WTC11 (cell line): ENCODE data around the gene GPR108. TPM values are rescaled to one million over a fixed set of nuclear protein-coding genes. Genes with fewer than 3 reads are reported as not detected.

Source experiments
- ATAC-seq: fragments of 200-7000 bp; cut with Tn5 transposase; 2 replicates; pipeline ENCODE4 v1.10.0; 2021; ENCODE audit warnings: mild to moderate bottlenecking, moderate library complexity
- CTCF ChIA-PET: fragments of 300-600 bp; sonication (Branson Sonifier 250); formaldehyde crosslinking; loops from one replicate; lab custom pipeline; 2021; ENCODE audit warnings: antibody characterized with exemption; lab: Charles Lee
- POLR2A ChIA-PET: fragments of 350-600 bp; sonication (Branson Sonifier 250); formaldehyde crosslinking; loops from one replicate; lab custom pipeline; 2021; ENCODE audit warnings: antibody characterized with exemption; lab: Charles Lee
- DNase-seq: peaks from one replicate; pipeline ENCODE4 v3.0.0; 2021; ENCODE audit warnings: low spot score
- H3K27ac Mint-ChIP-seq: 2 replicates; pipeline ENCODE4 v1.8.0; 2021; ENCODE audit warnings: mixed read lengths
- H3K27me3 Mint-ChIP-seq: 2 replicates; pipeline ENCODE4 v1.8.0; 2021; ENCODE audit warnings: low read depth, mild to moderate bottlenecking, moderate library complexity, mixed read lengths
- H3K36me3 Mint-ChIP-seq: 2 replicates; pipeline ENCODE4 v1.8.0; 2021; ENCODE audit warnings: mixed read lengths
- H3K4me1 Mint-ChIP-seq: 2 replicates; pipeline ENCODE4 v1.8.0; 2022; ENCODE audit warnings: mixed read lengths
- H3K4me3 Mint-ChIP-seq: 2 replicates; pipeline ENCODE4 v1.8.0; 2021; ENCODE audit warnings: mild to moderate bottlenecking, moderate library complexity, mixed read lengths
- H3K9me3 Mint-ChIP-seq: 2 replicates; pipeline ENCODE4 v1.8.0; 2021; ENCODE audit warnings: mixed read lengths
- AR ChIP-seq: fragments of 250-450 bp; sonication (Bioruptor Pico); IDR thresholded peaks from 2 replicates; pipeline ENCODE4 v1.9.0; 2021; ENCODE audit warnings: mild to moderate bottlenecking
- ATF1 ChIP-seq: sonication (generic); formaldehyde crosslinking; IDR thresholded peaks from 2 replicates; pipeline ENCODE4 v1.8.1; 2023; ENCODE audit warnings: mild to moderate bottlenecking, moderate library complexity, missing genetic modification reagents
- ATF3 ChIP-seq: sonication (generic); formaldehyde crosslinking; conservative IDR thresholded peaks from 2 replicates; pipeline ENCODE4 v1.8.1; 2022; ENCODE audit warnings: mild to moderate bottlenecking, missing genetic modification reagents
- E2F1 ChIP-seq: sonication (generic); formaldehyde crosslinking; IDR thresholded peaks from 2 replicates; pipeline ENCODE4 v1.8.0; 2022; ENCODE audit warnings: mild to moderate bottlenecking, missing genetic modification reagents
- E2F5 ChIP-seq: sonication (generic); formaldehyde crosslinking; IDR thresholded peaks from 2 replicates; pipeline ENCODE4 v1.8.1; 2022; ENCODE audit warnings: mild to moderate bottlenecking, moderate library complexity, missing genetic modification reagents
- ERG ChIP-seq: fragments of 250-450 bp; sonication (Bioruptor Pico); IDR thresholded peaks from 2 replicates; pipeline ENCODE4 v1.8.0; 2021; ENCODE audit warnings: mild to moderate bottlenecking
- ETV6 ChIP-seq: sonication (generic); formaldehyde crosslinking; IDR thresholded peaks from 2 replicates; pipeline ENCODE4 v1.8.1; 2022; ENCODE audit warnings: mild to moderate bottlenecking, missing genetic modification reagents
- GRHL2 ChIP-seq: fragments of 250-450 bp; sonication (Bioruptor Pico); IDR thresholded peaks from 2 replicates; pipeline ENCODE4 v1.8.0; 2022; ENCODE audit warnings: mild to moderate bottlenecking, moderate library complexity; ENCODE audit not compliant: insufficient replicate concordance, severe bottlenecking
- IRF1 ChIP-seq: sonication (generic); formaldehyde crosslinking; IDR thresholded peaks from 2 replicates; pipeline ENCODE4 v1.8.0; 2023; ENCODE audit warnings: missing genetic modification reagents
- IRF2 ChIP-seq: sonication (generic); formaldehyde crosslinking; IDR thresholded peaks from 2 replicates; pipeline ENCODE4 v1.8.0; 2022; ENCODE audit warnings: low read depth, missing genetic modification reagents, borderline replicate concordance
- JAZF1 ChIP-seq: fragments of 250-450 bp; sonication (Bioruptor Pico); IDR thresholded peaks from 2 replicates; pipeline ENCODE4 v1.9.0; 2021; ENCODE audit warnings: moderate library complexity, mild to moderate bottlenecking, inconsistent platforms
- JUN ChIP-seq: sonication (generic); formaldehyde crosslinking; IDR thresholded peaks from 2 replicates; pipeline ENCODE4 v1.8.0; 2023; ENCODE audit warnings: mild to moderate bottlenecking, missing genetic modification reagents
- MLX ChIP-seq: sonication (generic); formaldehyde crosslinking; IDR thresholded peaks from 2 replicates; pipeline ENCODE4 v1.8.1; 2023; ENCODE audit warnings: mild to moderate bottlenecking, missing genetic modification reagents, moderate library complexity
- PREB ChIP-seq: sonication (generic); formaldehyde crosslinking; IDR thresholded peaks from 2 replicates; pipeline ENCODE4 v1.8.1; 2022; ENCODE audit warnings: mild to moderate bottlenecking, missing genetic modification reagents, moderate library complexity, borderline replicate concordance
- PRRX2 ChIP-seq: fragments of 250-450 bp; sonication (Bioruptor Pico); IDR thresholded peaks from 2 replicates; pipeline ENCODE4 v1.8.0; 2021; ENCODE audit warnings: mild to moderate bottlenecking
- STAT6 ChIP-seq: sonication (generic); formaldehyde crosslinking; conservative IDR thresholded peaks from 2 replicates; pipeline ENCODE4 v1.8.1; 2023; ENCODE audit warnings: mild to moderate bottlenecking, low read depth, missing genetic modification reagents, moderate library complexity
- TCF7 ChIP-seq: sonication (generic); formaldehyde crosslinking; IDR thresholded peaks from 2 replicates; pipeline ENCODE4 v1.8.0; 2022; ENCODE audit warnings: mild to moderate bottlenecking, low read depth, missing genetic modification reagents, moderate library complexity
- ZNF219 ChIP-seq: sonication (generic); formaldehyde crosslinking; IDR thresholded peaks from 2 replicates; pipeline ENCODE4 v1.8.0; 2023; ENCODE audit warnings: missing genetic modification reagents, mild to moderate bottlenecking, borderline replicate concordance
- ZNF423 ChIP-seq: fragments of 250-450 bp; sonication (Bioruptor Pico); IDR thresholded peaks from 2 replicates; pipeline ENCODE4 v2.1.2; 2022; ENCODE audit warnings: mild to moderate bottlenecking, moderate library complexity
- ZNF425 ChIP-seq: fragments of 250-450 bp; sonication (Bioruptor Pico); conservative IDR thresholded peaks from 2 replicates; pipeline ENCODE4 v1.9.0; 2021; ENCODE audit warnings: mild to moderate bottlenecking
- total RNA-seq: library from RNA; stranded (reverse); gene quantifications from 3 replicates; pipeline ENCODE4 v1.2.3, GENCODE V29; 2021

The GPR108 gene
- total RNA-seq, 1 experiment from 2014 or later = 48.7 TPM

- Mint-ChIP-seq H3K27ac (no peak overlapping the region), H3K9me3 (peaks cover 24% of the 10 kb centered on the region), H3K4me3 (no peak overlapping the region), H3K27me3 (no peaks in the 10 kb centered on the region; the same call in 1 of the 2 replicates), H3K4me1 (peaks cover 4% of the 10 kb centered on the region; the same call in 1 of the 2 replicates), H3K36me3 (peaks cover 6% of the 10 kb centered on the region; the same call in 1 of the 2 replicates)
- no peak for DNase-seq
- ATAC-seq = no peak
- TF ChIP-seq ZNF423 (CRISPR knock-in tag) (no peak), E2F1 (CRISPR knock-in tag) (no peak), ATF3 (CRISPR knock-in tag) (no peak), GRHL2 (CRISPR knock-in tag) (no peak), IRF1 (CRISPR knock-in tag) (no peak), PRRX2 (CRISPR knock-in tag) (no peak), IRF2 (CRISPR knock-in tag) (no peak), AR (no peak), MLX (no peak), ATF1 (CRISPR knock-in tag) (no peak), STAT6 (no peak), ZNF425 (CRISPR knock-in tag) (no peak), TCF7 (CRISPR knock-in tag) (no peak), ETV6 (CRISPR knock-in tag) (no peak), ZNF219 (CRISPR knock-in tag) (no peak), ERG (CRISPR knock-in tag) (no peak), PREB (CRISPR knock-in tag) (no peak), JAZF1 (CRISPR knock-in tag) (no peak), E2F5 (CRISPR knock-in tag) (no peak), JUN (CRISPR knock-in tag) (no peak)
- ChIA-PET POLR2A (no interaction called here), CTCF (no interaction called here)
Measured at GRCh38 chr19:6777434-6777833, 40.1 kb upstream of the GPR108 start.
